WI38 (cell line): ENCODE data around the gene C10orf90.
A peak's percentile ranks its signal among the peaks of the same experiment; 100 is the strongest.

Source experiments
- H3K4me3 ChIP-seq: 2 replicates; pipeline ENCODE4 v1.5.1; 2011; ENCODE audit warnings: low read depth, mild to moderate bottlenecking, control low read depth, low read length
- CTCF ChIP-seq: IDR thresholded peaks from 2 replicates; pipeline ENCODE4 v1.5.1; 2012; ENCODE audit warnings: low read depth, mild to moderate bottlenecking, control low read depth, low read length

Gene C10orf90

GRCh38 chr10:126580873-126581647 lies 89.4 kb downstream of the C10orf90 start:
- TF ChIP-seq CTCF, result no peak
- H3K4me3 ChIP-seq, result no peak overlapping the region

GRCh38 chr10:126576336-126576735 lies 94.2 kb downstream of the C10orf90 start:
- TF ChIP-seq CTCF, result no peak
- no peak overlapping the region for H3K4me3 ChIP-seq

GRCh38 chr10:126570621-126571602 lies 99.6 kb downstream of the C10orf90 start:
- no peak for TF ChIP-seq CTCF
- no peak overlapping the region for H3K4me3 ChIP-seq

GRCh38 chr10:126570245-126570570 lies 100.3 kb downstream of the C10orf90 start:
- no peak for TF ChIP-seq CTCF
- peak overlapping the region; percentile 39; the same call in 1 of the 2 replicates for H3K4me3 ChIP-seq

- no peak for TF ChIP-seq CTCF
- H3K4me3 ChIP-seq, result peak overlapping the region; percentile 39; the same call in 1 of the 2 replicates
Observed at GRCh38 chr10:126569513-126570244, 100.8 kb downstream of the C10orf90 start.

- no peak overlapping the region for H3K4me3 ChIP-seq
- no peak for TF ChIP-seq CTCF
Observed at GRCh38 chr10:126568809-126569385, 101.6 kb downstream of the C10orf90 start.
